Activated B cell treated with CpG ODN at 0.5 μM for 24 hours (primary cell): ENCODE data around the gene C2orf68. TPM values are rescaled to one million over a fixed set of nuclear protein-coding genes. Genes with fewer than 3 reads are reported as not detected.
A peak's percentile ranks its signal among the peaks of the same experiment; 100 is the strongest.

ENCODE experiments used
- ATAC-seq: fragments of 200-7000 bp; cut with Tn5 transposase; one replicate; pipeline ENCODE4 v1.10.0; 2021; ENCODE audit warnings: low read depth, mild to moderate bottlenecking, moderate library complexity
- CTCF ChIA-PET: fragments of 350-600 bp; sonication (Branson Sonifier 250); formaldehyde crosslinking; loops from one replicate; lab custom pipeline; 2021; ENCODE audit warnings: antibody characterized with exemption; lab: Charles Lee
- POLR2A ChIA-PET: fragments of 350-600 bp; sonication (Branson Sonifier 250); formaldehyde crosslinking; loops from one replicate; lab custom pipeline; 2021; ENCODE audit warnings: antibody characterized with exemption; lab: Charles Lee
- DNase-seq: peaks from one replicate; pipeline ENCODE4 v3.0.0; 2022
- H3K27ac Mint-ChIP-seq: one replicate; pipeline ENCODE4 v1.8.0; 2020; ENCODE audit warnings: mixed read lengths
- H3K27me3 Mint-ChIP-seq: one replicate; pipeline ENCODE4 v1.8.0; 2021; ENCODE audit warnings: mixed read lengths
- H3K36me3 Mint-ChIP-seq: one replicate; pipeline ENCODE4 v1.8.0; 2021; ENCODE audit warnings: low read depth, mixed read lengths
- H3K4me1 Mint-ChIP-seq: one replicate; pipeline ENCODE4 v1.8.0; 2021; ENCODE audit warnings: mixed read lengths
- H3K4me3 Mint-ChIP-seq: one replicate; pipeline ENCODE4 v1.8.0; 2020; ENCODE audit warnings: mild to moderate bottlenecking, mixed read lengths
- H3K9me3 Mint-ChIP-seq: one replicate; pipeline ENCODE4 v1.8.0; 2020; ENCODE audit warnings: mixed read lengths
- intact Hi-C: fragments of 100-400 bp; cut with micrococcal nuclease; formaldehyde crosslinking; loops from one replicate; pipeline ENCODE4 v1.15.1; 2024
- total RNA-seq: library from RNA; stranded (reverse); gene quantifications from 2 replicates; pipeline ENCODE4 v1.2.3, GENCODE V29; 2022
- TF ChIP-seq, protein P1 (sequence below): fragments of 200-600 bp; IDR thresholded peaks from one replicate; pipeline ENCODE4 v1.8.0; 2022; ENCODE audit warnings: antibody characterized with exemption, mild to moderate bottlenecking

C2orf68 gene
- total RNA-seq, 1 donor from 2014 or later = 61.5 TPM

DNA sequence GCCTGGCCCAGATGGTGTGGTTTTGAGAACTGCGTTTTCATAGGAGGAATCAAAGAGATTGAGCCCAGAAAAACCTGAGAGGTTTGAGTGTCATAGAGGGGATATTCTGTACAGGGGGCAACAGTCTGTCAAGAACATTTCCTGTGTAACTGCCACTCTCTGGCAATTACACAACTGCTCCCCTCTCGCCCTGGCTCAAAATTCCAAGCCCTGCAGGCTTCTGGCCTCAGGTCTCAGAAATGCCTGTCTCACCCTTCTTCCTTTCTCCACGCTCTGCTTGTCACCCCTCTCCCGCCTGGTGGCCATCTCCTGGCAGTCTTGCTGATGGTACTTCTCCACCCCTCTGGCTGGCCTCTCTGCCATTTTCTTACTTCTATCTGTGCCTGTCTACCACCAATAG is 23.6 kb downstream of the C2orf68 start:
- ChIA-PET CTCF (interaction anchor here (1.2 kb wide), 1 partner anchor 36 kb away, joined by 4 read pairs; no protein-coding TSS in a partner anchor), POLR2A (interaction anchor here (0.6 to 2.5 kb wide), 4 partner anchors 9 to 261 kb away, joined by 4 to 7 read pairs (median 5); partner anchors contain the start of genes TMEM150A and VAMP8)
- no peaks in the 10 kb centered on the region for H3K9me3 Mint-ChIP-seq
- H3K27me3 Mint-ChIP-seq = no peaks in the 10 kb centered on the region
- DNase-seq = no peak
- no peak overlapping the region for H3K27ac Mint-ChIP-seq
- TF ChIP-seq, protein P1, sequence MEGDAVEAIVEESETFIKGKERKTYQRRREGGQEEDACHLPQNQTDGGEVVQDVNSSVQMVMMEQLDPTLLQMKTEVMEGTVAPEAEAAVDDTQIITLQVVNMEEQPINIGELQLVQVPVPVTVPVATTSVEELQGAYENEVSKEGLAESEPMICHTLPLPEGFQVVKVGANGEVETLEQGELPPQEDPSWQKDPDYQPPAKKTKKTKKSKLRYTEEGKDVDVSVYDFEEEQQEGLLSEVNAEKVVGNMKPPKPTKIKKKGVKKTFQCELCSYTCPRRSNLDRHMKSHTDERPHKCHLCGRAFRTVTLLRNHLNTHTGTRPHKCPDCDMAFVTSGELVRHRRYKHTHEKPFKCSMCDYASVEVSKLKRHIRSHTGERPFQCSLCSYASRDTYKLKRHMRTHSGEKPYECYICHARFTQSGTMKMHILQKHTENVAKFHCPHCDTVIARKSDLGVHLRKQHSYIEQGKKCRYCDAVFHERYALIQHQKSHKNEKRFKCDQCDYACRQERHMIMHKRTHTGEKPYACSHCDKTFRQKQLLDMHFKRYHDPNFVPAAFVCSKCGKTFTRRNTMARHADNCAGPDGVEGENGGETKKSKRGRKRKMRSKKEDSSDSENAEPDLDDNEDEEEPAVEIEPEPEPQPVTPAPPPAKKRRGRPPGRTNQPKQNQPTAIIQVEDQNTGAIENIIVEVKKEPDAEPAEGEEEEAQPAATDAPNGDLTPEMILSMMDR = no peak
- H3K4me3 Mint-ChIP-seq = no peak overlapping the region
- no peak for ATAC-seq
- peaks cover 3% of the 10 kb centered on the region for H3K36me3 Mint-ChIP-seq
- intact Hi-C loops = no loop called here
- H3K4me1 Mint-ChIP-seq = peaks cover 39% of the 10 kb centered on the region

DNA sequence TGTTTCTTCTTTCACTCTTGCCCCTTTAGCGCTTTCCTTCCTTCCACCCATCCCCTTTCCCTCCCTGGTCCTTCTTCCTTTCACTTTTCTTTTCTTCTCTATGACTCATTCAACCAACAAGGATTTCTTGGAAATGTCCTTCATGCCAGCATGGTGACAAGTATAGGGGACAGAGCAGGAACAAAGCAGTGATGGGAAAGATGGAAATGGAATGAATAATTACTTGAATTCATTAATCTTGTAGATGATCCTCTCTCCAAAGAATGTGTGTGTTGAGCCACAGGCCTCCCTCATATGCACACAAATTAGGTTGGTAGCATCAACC is 26.1 kb downstream of the C2orf68 start:
- ATAC-seq (no peak), DNase-seq (no peak)
- Mint-ChIP-seq H3K36me3 (peaks cover 19% of the 10 kb centered on the region), H3K4me3 (peak overlapping the region; percentile 82), H3K27me3 (no peaks in the 10 kb centered on the region), H3K4me1 (peaks cover 44% of the 10 kb centered on the region), H3K9me3 (no peaks in the 10 kb centered on the region), H3K27ac (no peak overlapping the region)
- ChIA-PET POLR2A (interaction anchor here (0.6 to 5.9 kb wide), 3 partner anchors 10 to 47 kb away, joined by 4 to 59 read pairs (median 10); partner anchors contain the start of genes MAT2A and RNF181), CTCF (no interaction called here)
- intact Hi-C loops = loop anchor here (2.0 kb wide), 1 partner anchor 17 kb away; the partner anchor contains the start of gene TMEM150A
- TF ChIP-seq, protein P1 = no peak

DNA sequence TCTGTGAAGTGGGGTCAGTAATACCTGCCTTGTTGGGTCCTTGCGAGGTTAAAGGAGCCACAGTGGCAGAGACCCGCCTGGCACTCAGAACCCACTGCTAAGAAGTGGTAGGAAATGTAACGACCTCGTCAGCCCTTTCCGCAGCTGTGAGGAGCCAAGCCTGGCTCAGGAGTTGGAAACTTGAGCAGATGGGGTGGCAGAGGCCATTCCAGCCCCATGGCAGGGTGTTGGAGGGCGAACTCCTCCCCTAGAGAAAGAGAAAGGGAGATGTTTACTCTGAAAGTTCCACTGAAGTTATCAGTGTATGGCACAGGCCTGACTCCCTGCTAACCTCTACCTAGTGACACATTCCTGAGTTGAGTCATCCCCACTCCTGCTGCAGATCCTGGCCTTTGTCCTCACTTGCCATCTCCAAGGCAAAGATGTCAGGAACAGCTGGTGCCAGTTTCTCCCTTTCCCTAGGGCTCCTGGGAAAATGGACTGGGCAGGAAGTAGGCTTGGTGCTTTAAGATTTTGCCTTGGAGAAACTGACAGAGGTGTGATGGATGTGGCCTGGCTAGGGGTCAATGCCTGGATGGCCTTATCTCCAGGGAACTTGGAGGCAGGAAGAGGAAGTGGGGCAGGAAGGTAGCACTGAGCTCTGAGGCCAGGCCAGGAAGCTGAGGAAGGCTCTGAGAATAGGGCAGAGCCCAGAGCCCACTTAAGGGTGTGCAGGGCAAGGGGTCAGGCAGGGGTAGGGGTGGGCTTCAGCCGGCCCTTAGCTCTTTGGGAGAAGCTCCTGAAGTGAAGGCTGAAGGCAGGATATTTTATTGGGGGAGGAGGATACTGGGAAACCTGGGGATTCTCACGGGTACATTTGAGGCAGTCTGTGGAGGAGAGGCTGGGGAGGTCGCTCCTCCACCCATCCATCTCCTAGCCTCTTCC is 26.7 kb downstream of the C2orf68 start:
- ATAC-seq (peak; percentile 43), DNase-seq (no peak)
- Mint-ChIP-seq H3K9me3 (no peaks in the 10 kb centered on the region), H3K27me3 (no peaks in the 10 kb centered on the region), H3K27ac (peak overlapping the region; percentile 63), H3K36me3 (peaks cover 22% of the 10 kb centered on the region), H3K4me1 (peaks cover 46% of the 10 kb centered on the region), H3K4me3 (peak overlapping the region; percentile 82)
- CTCF ChIA-PET = interaction anchor here (0.6 kb wide), 1 partner anchor 101 kb away, joined by 3 read pairs; no protein-coding TSS in a partner anchor
- TF ChIP-seq, protein P1 = no peak
- intact Hi-C loops = loop anchor here (1.0 kb wide), 2 partner anchors 10 to 63 kb away; partner anchors contain the start of gene RNF181
- POLR2A ChIA-PET = interaction anchor here (0.6 to 5.9 kb wide), 7 partner anchors 7 to 1237 kb away, joined by 3 to 59 read pairs (median 3); partner anchors contain the start of genes MAT2A, RNF181 and TGOLN2

DNA sequence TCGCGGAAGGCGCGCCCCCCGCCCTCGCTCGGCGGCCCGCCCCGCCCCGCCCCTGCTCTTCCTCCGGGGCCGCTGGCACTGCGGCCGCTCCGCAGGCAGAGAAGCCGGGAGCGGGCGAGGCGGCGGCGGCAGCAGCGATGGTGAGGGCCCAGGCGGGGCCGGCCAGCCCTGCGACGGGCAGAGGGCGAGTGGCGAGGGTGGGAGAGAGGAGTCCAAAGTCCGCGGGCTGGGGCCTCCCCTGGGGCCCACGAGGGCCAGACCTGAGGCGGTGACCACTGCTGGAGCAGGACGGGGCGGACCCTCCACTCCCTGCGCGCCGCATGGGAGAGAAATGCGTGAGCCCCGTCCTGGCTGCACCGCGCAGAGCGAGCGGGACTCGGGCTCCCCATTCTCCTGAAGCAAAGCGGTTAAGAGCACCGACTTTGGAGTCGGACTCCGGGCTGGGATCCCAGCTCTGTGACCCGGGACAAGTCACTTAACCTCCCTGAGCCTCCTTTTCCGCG is 27.5 kb downstream of the C2orf68 start, which contains the start of gene VAMP5:
Gene VAMP5, plus strand, starts transcription at position 78 of the 503 bp plus-strand sequence. Its CDS starts 60 bp downstream, at position 138.
- peak within 1 kb of the TSS; percentile 72 for H3K27ac Mint-ChIP-seq
- H3K4me3 Mint-ChIP-seq = peak within 1 kb of the TSS; percentile 82
- DNase-seq (peak; percentile 32), ATAC-seq (peak; percentile 76)
- CTCF ChIA-PET = interaction anchor here (0.6 kb wide), 1 partner anchor 101 kb away, joined by 3 read pairs; no protein-coding TSS in a partner anchor
- H3K4me1 Mint-ChIP-seq = peaks cover 53% of the 10 kb centered on the region
- H3K9me3 Mint-ChIP-seq = no peaks in the 10 kb centered on the region
- POLR2A ChIA-PET = interaction anchor here (0.6 to 5.9 kb wide), 6 partner anchors 8 to 1237 kb away, joined by 3 to 59 read pairs (median 3); partner anchors contain the start of genes MAT2A, RNF181 and TGOLN2
- intact Hi-C loops = loop anchor here (1.0 kb wide), 2 partner anchors 11 to 64 kb away; partner anchors contain the start of gene RNF181
- TF ChIP-seq, protein P1 = no peak
- H3K36me3 Mint-ChIP-seq = peaks cover 22% of the 10 kb centered on the region
- H3K27me3 Mint-ChIP-seq = no peaks in the 10 kb centered on the region
